Body of pancreas (tissue), 4 donors: ENCODE results near the gene HELZ.

Experiments
- CTCF ChIP-seq, 7 experiments: fragments of 450-650 bp in 4 of 7; fragments of 200-600 bp in 3 of 7; sonication (generic) in 3 of 7; IDR thresholded peaks; one replicate each; pipeline ENCODE4 v1.5.1; 2016 to 2019; ENCODE audit warnings: antibody characterized with exemption in 7 of 7
- POLR2A ChIP-seq, 3 donors: fragments of 450-650 bp; IDR thresholded peaks; one replicate each; pipeline ENCODE4 v1.6.1; 2016; ENCODE audit warnings: antibody characterized with exemption in 3 of 3, mild to moderate bottlenecking in 2 of 3

- no peak for TF ChIP-seq CTCF (IDR thresholded peaks at IDR 0.05)
- no peak for TF ChIP-seq POLR2A (IDR thresholded peaks at IDR 0.05)
These were observed 181.9 kb downstream of the HELZ start for GRCh38 chr17:67063141-67063540.
